Activated B cell treated with CpG ODN at 0.5 μM for 24 hours (primary cell): Measurements from ENCODE around the gene MTMR3. TPM values are rescaled to one million over a fixed set of nuclear protein-coding genes. Genes with fewer than 3 reads are reported as not detected.
"Not testable (repeated sequence)": the region's sequence is repeated elsewhere in the genome, so short reads cannot be mapped to it uniquely, and the experiment has no call there.

Experiments
- ATAC-seq: fragments of 200-7000 bp; cut with Tn5 transposase; one replicate; pipeline ENCODE4 v1.10.0; 2021; ENCODE audit warnings: low read depth, mild to moderate bottlenecking, moderate library complexity
- CTCF ChIA-PET: fragments of 350-600 bp; sonication (Branson Sonifier 250); formaldehyde crosslinking; loops from one replicate; lab custom pipeline; 2021; ENCODE audit warnings: antibody characterized with exemption; lab: Charles Lee
- POLR2A ChIA-PET: fragments of 350-600 bp; sonication (Branson Sonifier 250); formaldehyde crosslinking; loops from one replicate; lab custom pipeline; 2021; ENCODE audit warnings: antibody characterized with exemption; lab: Charles Lee
- DNase-seq: peaks from one replicate; pipeline ENCODE4 v3.0.0; 2022
- H3K27ac Mint-ChIP-seq: one replicate; pipeline ENCODE4 v1.8.0; 2020; ENCODE audit warnings: mixed read lengths
- H3K27me3 Mint-ChIP-seq: one replicate; pipeline ENCODE4 v1.8.0; 2021; ENCODE audit warnings: mixed read lengths
- H3K36me3 Mint-ChIP-seq: one replicate; pipeline ENCODE4 v1.8.0; 2021; ENCODE audit warnings: low read depth, mixed read lengths
- H3K4me1 Mint-ChIP-seq: one replicate; pipeline ENCODE4 v1.8.0; 2021; ENCODE audit warnings: mixed read lengths
- H3K4me3 Mint-ChIP-seq: one replicate; pipeline ENCODE4 v1.8.0; 2020; ENCODE audit warnings: mild to moderate bottlenecking, mixed read lengths
- H3K9me3 Mint-ChIP-seq: one replicate; pipeline ENCODE4 v1.8.0; 2020; ENCODE audit warnings: mixed read lengths
- CTCF ChIP-seq: fragments of 200-600 bp; IDR thresholded peaks from one replicate; pipeline ENCODE4 v1.8.0; 2022; ENCODE audit warnings: antibody characterized with exemption, mild to moderate bottlenecking
- intact Hi-C: fragments of 100-400 bp; cut with micrococcal nuclease; formaldehyde crosslinking; loops from one replicate; pipeline ENCODE4 v1.15.1; 2024
- total RNA-seq: library from RNA; stranded (reverse); gene quantifications from 2 replicates; pipeline ENCODE4 v1.2.3, GENCODE V29; 2022

MTMR3 gene
- total RNA-seq, 1 donor from 2014 or later = 36.6 TPM

- ChIA-PET POLR2A (no interaction called here), CTCF (interaction anchor here (1.6 kb wide), 1 partner anchor 150 kb away, joined by 4 read pairs; no protein-coding TSS in a partner anchor)
- Mint-ChIP-seq H3K27me3 (peaks cover 3% of the 10 kb centered on the region), H3K36me3 (no peaks in the 10 kb centered on the region), H3K9me3 (no peaks in the 10 kb centered on the region), H3K4me1 (no peaks in the 10 kb centered on the region), H3K27ac (no peak overlapping the region), H3K4me3 (no peak overlapping the region)
- ATAC-seq = no peak
- intact Hi-C loops = no loop called here
- no peak for TF ChIP-seq CTCF
- DNase-seq = no peak
Observed at GRCh38 chr22:29855611-29856181, 27.3 kb upstream of the MTMR3 start.

DNA sequence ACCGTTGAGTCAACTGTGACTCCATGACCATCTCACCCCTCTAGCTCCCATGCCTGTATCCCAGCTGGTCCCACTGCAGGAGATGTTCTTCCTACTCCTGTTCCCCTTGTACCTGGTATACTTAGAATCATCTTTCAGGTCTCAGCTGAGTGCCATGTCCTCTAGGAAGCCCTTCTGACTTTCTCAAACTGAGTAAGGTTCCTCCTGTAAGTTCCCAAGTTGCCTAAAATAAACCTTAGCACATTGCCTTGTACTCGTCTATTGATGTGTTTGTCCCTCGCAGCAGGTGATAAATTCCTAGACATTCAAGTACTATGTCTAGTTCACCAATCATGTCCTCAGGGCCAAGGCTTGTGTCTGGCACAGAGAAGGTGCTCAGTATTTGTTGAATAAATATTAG is 26.5 kb upstream of the MTMR3 start:
- TF ChIP-seq CTCF = no peak
- H3K4me3 Mint-ChIP-seq = no peak overlapping the region
- intact Hi-C loops = no loop called here
- ATAC-seq = no peak
- no peaks in the 10 kb centered on the region for H3K36me3 Mint-ChIP-seq
- POLR2A ChIA-PET = no interaction called here
- no peaks in the 10 kb centered on the region for H3K4me1 Mint-ChIP-seq
- CTCF ChIA-PET = interaction anchor here (1.6 kb wide), 1 partner anchor 149 kb away, joined by 4 read pairs; no protein-coding TSS in a partner anchor
- H3K9me3 Mint-ChIP-seq = no peaks in the 10 kb centered on the region
- H3K27ac Mint-ChIP-seq = no peak overlapping the region
- DNase-seq = no peak
- H3K27me3 Mint-ChIP-seq = peaks cover 3% of the 10 kb centered on the region

DNA sequence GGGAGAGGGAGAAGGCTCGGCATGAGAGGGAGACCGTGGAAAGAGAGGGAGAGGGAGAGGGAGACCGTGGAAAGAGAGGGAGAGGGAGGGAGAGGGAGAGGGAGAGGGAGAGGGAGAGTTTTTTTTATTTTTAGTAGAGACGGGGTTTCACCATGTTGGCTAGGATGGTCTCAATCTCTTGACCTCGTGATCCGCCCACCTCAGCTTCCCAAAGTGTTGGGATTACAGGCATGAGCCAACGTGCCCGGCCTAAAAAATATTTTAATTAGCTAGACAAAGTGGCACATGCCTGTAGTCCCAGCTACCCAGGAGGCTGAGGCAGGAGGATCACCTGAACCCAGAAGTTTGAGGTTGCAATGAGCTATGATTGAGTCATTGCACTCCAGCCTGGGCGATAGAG is 23.9 kb upstream of the MTMR3 start:
- H3K27ac Mint-ChIP-seq, POLR2A ChIA-PET, H3K4me3 Mint-ChIP-seq, DNase-seq, H3K4me1 Mint-ChIP-seq, ATAC-seq, CTCF ChIA-PET, H3K9me3 Mint-ChIP-seq, H3K36me3 Mint-ChIP-seq, intact Hi-C loops, H3K27me3 Mint-ChIP-seq: not testable (repeated sequence)

- intact Hi-C loops = no loop called here
- Mint-ChIP-seq H3K36me3 (no peaks in the 10 kb centered on the region), H3K27me3 (no peaks in the 10 kb centered on the region), H3K9me3 (no peaks in the 10 kb centered on the region), H3K27ac (no peak overlapping the region), H3K4me3 (no peak overlapping the region), H3K4me1 (no peaks in the 10 kb centered on the region)
- ChIA-PET CTCF (no interaction called here), POLR2A (no interaction called here)
- no peak for ATAC-seq
- DNase-seq = no peak
- TF ChIP-seq CTCF = no peak
Observed at GRCh38 chr22:29860006-29860766, 22.8 kb upstream of the MTMR3 start.

GRCh38 chr22:29861672-29862297 is 21.2 kb upstream of the MTMR3 start:
- H3K36me3 Mint-ChIP-seq = no peaks in the 10 kb centered on the region
- intact Hi-C loops = no loop called here
- H3K27ac Mint-ChIP-seq = no peak overlapping the region
- TF ChIP-seq CTCF = no peak
- no peak for DNase-seq
- no peak for ATAC-seq
- ChIA-PET POLR2A (no interaction called here), CTCF (interaction anchor here (0.6 kb wide), 1 partner anchor 53 kb away, joined by 4 read pairs; no protein-coding TSS in a partner anchor)
- peaks cover 2% of the 10 kb centered on the region for H3K27me3 Mint-ChIP-seq
- no peaks in the 10 kb centered on the region for H3K4me1 Mint-ChIP-seq
- H3K4me3 Mint-ChIP-seq = no peak overlapping the region
- H3K9me3 Mint-ChIP-seq = no peaks in the 10 kb centered on the region

GRCh38 chr22:29865572-29865971 is 17.4 kb upstream of the MTMR3 start:
- H3K4me3 Mint-ChIP-seq, H3K36me3 Mint-ChIP-seq, DNase-seq, CTCF ChIA-PET, ATAC-seq, H3K9me3 Mint-ChIP-seq, H3K27ac Mint-ChIP-seq, H3K27me3 Mint-ChIP-seq, H3K4me1 Mint-ChIP-seq, intact Hi-C loops: not testable (repeated sequence)
- POLR2A ChIA-PET = interaction anchor here (0.6 kb wide), 1 partner anchor 97 kb away, joined by 4 read pairs; no protein-coding TSS in a partner anchor
